ENCODE results near the gene CORO2A. TPM values are rescaled to one million over a fixed set of nuclear protein-coding genes. Genes with fewer than 3 reads are reported as not detected.

CORO2A gene
- total RNA-seq, 1 donor = 0.36 TPM

- H3K4me3 ChIP-seq (ENCODE audit: low read depth, low read length) = no peak overlapping the region
- no peak for DNase-seq (ENCODE audit: low read depth)
- no peak for TF ChIP-seq CTCF (IDR thresholded peaks at IDR 0.05; ENCODE audit: insufficient read depth, low read length)
Observed at GRCh38 chr9:98148486-98148885, 44.0 kb downstream of the CORO2A start.

- no peak for TF ChIP-seq CTCF (IDR thresholded peaks at IDR 0.05; ENCODE audit: insufficient read depth, low read length)
- no peak overlapping the region for H3K4me3 ChIP-seq (ENCODE audit: low read depth, low read length)
- DNase-seq (ENCODE audit: low read depth) = peak; percentile 49
Observed at GRCh38 chr9:98147582-98147981, 44.9 kb downstream of the CORO2A start.

- no peak overlapping the region for H3K4me3 ChIP-seq (ENCODE audit: low read depth, low read length)
- TF ChIP-seq CTCF (IDR thresholded peaks at IDR 0.05; ENCODE audit: insufficient read depth, low read length) = no peak
- peak; percentile 40 for DNase-seq (ENCODE audit: low read depth)
Observed at GRCh38 chr9:98146101-98146991, 46.1 kb downstream of the CORO2A start.

- DNase-seq (ENCODE audit: low read depth) = no peak
- TF ChIP-seq CTCF (IDR thresholded peaks at IDR 0.05; ENCODE audit: insufficient read depth, low read length) = no peak
- H3K4me3 ChIP-seq (ENCODE audit: low read depth, low read length) = no peak overlapping the region
Observed at GRCh38 chr9:98144631-98145030, 47.8 kb downstream of the CORO2A start.

- TF ChIP-seq CTCF (IDR thresholded peaks at IDR 0.05; ENCODE audit: insufficient read depth, low read length) = no peak
- no peak overlapping the region for H3K4me3 ChIP-seq (ENCODE audit: low read depth, low read length)
- DNase-seq (ENCODE audit: low read depth) = no peak
Observed at GRCh38 chr9:98144076-98144475, 48.4 kb downstream of the CORO2A start.

GRCh38 chr9:98142925-98143481, 49.4 kb downstream of the CORO2A start:
- no peak for DNase-seq (ENCODE audit: low read depth)
- no peak for TF ChIP-seq CTCF (IDR thresholded peaks at IDR 0.05; ENCODE audit: insufficient read depth, low read length)
- H3K4me3 ChIP-seq (ENCODE audit: low read depth, low read length) = no peak overlapping the region

Data from fibroblast of the aortic adventitia (primary cell).